Mesothelial cell of epicardium (in vitro differentiated cells): Measurements from ENCODE around the gene C3orf85. TPM values are rescaled to one million over a fixed set of nuclear protein-coding genes. Genes with fewer than 3 reads are reported as not detected.
A peak's percentile ranks its signal among the peaks of the same experiment; 100 is the strongest.

Experiments used
- DNase-seq, 2 experiments: peaks; one replicate each; pipeline ENCODE4 v3.0.0; 2021; ENCODE audit warnings: low spot score in 2 of 2; ENCODE audit not compliant: unreplicated experiment in 2 of 2
- H3K27ac Mint-ChIP-seq: 2 replicates; pipeline ENCODE4 v1.8.0; 2021; ENCODE audit warnings: mixed read lengths
- H3K27me3 Mint-ChIP-seq: 2 replicates; pipeline ENCODE4 v1.8.0; 2021; ENCODE audit warnings: low read depth, mixed read lengths
- H3K36me3 Mint-ChIP-seq: 2 replicates; pipeline ENCODE4 v1.8.0; 2021; ENCODE audit warnings: mixed read lengths
- H3K4me1 Mint-ChIP-seq: 2 replicates; pipeline ENCODE4 v1.8.0; 2021; ENCODE audit warnings: mixed read lengths
- H3K4me3 Mint-ChIP-seq: 2 replicates; pipeline ENCODE4 v1.8.0; 2021; ENCODE audit warnings: mild to moderate bottlenecking, moderate library complexity, mixed read lengths
- H3K9me3 Mint-ChIP-seq: 2 replicates; pipeline ENCODE4 v1.8.0; 2021; ENCODE audit warnings: mixed read lengths
- total RNA-seq: library from RNA; stranded (reverse); gene quantifications from 3 replicates; pipeline ENCODE4 v1.2.1, GENCODE V29; 2021
- TF ChIP-seq, protein P1 (sequence below): fragments of 200-600 bp; sonication (generic); IDR thresholded peaks from one replicate; pipeline ENCODE4 v1.5.0; 2021; ENCODE audit warnings: antibody characterized with exemption; ENCODE audit not compliant: unreplicated experiment

Gene C3orf85
- total RNA-seq, 1 donor from 2014 or later: not detected

DNA sequence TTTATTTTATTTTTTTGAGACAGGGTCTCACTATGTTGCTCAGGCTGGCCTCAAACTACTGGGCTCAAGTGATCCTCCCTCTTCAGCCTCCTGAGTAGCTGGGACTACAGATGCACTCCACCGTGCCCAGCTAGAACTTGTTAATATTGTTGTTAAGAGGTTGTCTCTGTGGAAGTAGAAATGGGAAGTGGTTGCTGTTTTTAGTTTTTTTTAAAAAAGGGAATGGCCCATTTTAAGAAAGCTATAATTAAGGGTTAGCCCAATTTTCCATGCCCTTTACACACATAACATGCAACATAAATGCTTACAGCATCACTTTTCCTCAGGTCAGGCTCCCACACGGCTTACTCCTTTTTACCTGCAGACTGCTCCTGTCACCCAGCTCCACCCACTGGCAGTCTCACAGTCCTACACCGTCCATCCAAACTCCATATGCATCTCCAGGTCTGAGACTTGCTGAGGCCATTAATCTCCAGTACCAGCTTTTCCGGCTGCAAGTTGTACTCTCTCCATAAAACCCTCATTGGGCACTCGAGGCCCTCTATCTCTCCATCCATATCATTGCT, 38.4 kb upstream of the C3orf85 start:
- Mint-ChIP-seq H3K27ac (no peak overlapping the region), H3K27me3 (no peaks in the 10 kb centered on the region), H3K36me3 (no peaks in the 10 kb centered on the region), H3K4me3 (no peak overlapping the region), H3K4me1 (peaks cover 2% of the 10 kb centered on the region), H3K9me3 (no peaks in the 10 kb centered on the region)
- TF ChIP-seq, protein P1, sequence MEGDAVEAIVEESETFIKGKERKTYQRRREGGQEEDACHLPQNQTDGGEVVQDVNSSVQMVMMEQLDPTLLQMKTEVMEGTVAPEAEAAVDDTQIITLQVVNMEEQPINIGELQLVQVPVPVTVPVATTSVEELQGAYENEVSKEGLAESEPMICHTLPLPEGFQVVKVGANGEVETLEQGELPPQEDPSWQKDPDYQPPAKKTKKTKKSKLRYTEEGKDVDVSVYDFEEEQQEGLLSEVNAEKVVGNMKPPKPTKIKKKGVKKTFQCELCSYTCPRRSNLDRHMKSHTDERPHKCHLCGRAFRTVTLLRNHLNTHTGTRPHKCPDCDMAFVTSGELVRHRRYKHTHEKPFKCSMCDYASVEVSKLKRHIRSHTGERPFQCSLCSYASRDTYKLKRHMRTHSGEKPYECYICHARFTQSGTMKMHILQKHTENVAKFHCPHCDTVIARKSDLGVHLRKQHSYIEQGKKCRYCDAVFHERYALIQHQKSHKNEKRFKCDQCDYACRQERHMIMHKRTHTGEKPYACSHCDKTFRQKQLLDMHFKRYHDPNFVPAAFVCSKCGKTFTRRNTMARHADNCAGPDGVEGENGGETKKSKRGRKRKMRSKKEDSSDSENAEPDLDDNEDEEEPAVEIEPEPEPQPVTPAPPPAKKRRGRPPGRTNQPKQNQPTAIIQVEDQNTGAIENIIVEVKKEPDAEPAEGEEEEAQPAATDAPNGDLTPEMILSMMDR: peak; percentile 16
- DNase-seq: no peak

DNA sequence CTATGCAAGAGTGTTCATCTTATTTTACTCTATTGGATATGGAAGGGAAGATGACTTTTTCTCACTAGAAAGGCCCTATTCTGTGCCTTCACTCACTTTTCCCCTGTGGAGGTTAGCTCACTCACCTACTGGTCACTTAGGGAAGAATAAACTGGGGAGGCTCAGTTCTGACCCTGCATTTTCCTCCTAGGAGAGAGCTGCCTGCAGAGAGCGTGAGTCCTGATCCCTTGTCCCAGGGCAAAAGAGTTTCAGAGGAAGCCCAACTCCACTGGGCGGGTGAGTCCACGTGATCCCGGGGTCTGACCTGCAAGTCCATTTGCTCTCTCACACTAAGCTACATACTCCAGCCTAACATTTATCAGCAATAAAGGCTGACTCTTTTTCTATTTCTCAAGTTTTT, 26.9 kb upstream of the C3orf85 start:
- TF ChIP-seq, protein P1: no peak
- DNase-seq: no peak
- Mint-ChIP-seq H3K4me1 (no peaks in the 10 kb centered on the region), H3K27me3 (peaks cover 13% of the 10 kb centered on the region), H3K27ac (no peak overlapping the region), H3K36me3 (no peaks in the 10 kb centered on the region), H3K9me3 (peaks cover 3% of the 10 kb centered on the region), H3K4me3 (no peak overlapping the region)

DNA sequence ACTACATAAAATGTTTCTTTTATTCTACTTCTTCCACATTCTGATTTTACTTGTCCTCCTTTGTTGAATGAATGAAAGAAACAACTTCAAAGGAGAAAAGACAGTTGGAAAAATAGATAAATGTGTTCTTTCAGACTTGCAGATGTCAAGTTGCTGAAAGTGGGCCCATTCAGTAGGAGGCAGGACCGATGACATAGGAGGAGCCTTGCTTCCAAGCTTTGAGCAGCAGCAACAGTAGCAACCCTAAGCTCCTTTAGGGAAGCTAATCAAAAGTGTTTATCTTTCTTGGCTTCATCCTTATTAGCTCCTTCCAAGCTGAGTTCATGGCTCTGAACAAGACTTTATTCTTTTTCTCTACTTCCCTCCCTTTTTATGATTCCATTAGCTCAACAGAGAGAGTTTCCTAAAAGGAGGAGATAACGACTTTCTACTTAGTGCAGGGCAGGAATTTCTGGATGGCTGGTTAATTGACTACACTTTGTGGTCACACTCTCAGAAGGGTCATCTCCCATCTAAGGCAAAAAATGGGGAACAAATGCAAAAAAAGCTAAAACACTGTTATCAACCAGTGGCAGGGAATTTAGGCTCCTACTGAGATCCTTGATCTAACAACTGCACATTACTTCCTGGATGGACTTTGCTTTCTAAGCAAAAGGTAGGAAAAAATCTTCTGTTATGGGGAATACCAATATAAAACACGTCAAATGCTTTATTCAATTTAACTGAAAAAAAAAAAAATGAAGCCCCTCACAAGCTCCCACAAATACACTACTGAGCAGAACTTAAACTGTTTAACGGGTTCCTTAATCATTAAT, 23.4 kb upstream of the C3orf85 start:
- no peak for DNase-seq
- TF ChIP-seq, protein P1: no peak
- Mint-ChIP-seq H3K4me1 (no peaks in the 10 kb centered on the region), H3K9me3 (no peaks in the 10 kb centered on the region), H3K27me3 (peaks cover 12% of the 10 kb centered on the region), H3K36me3 (no peaks in the 10 kb centered on the region), H3K4me3 (no peak overlapping the region), H3K27ac (no peak overlapping the region)

DNA sequence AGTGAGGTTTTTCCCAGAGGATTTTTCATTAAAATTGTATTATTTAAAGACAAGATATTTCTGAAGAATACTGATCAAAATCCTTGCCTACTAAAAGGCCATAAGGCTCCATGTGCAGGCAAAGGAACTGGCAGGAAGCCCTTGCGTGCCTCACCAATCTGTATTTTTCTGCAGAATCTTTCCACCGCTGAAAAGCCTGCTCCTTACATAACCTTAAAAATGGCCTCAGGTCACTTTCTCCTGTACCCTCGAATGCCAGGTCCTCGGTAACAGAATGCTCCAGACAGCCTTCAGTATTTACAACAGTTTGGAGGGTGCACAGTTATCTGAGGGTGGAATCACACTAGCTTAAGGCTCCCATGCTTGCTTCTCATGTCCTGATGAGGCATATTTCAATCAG, 21.8 kb upstream of the C3orf85 start:
- Mint-ChIP-seq H3K27ac (no peak overlapping the region), H3K4me1 (no peaks in the 10 kb centered on the region), H3K4me3 (no peak overlapping the region), H3K27me3 (peaks cover 10% of the 10 kb centered on the region), H3K36me3 (no peaks in the 10 kb centered on the region), H3K9me3 (no peaks in the 10 kb centered on the region)
- no peak for DNase-seq
- TF ChIP-seq, protein P1: no peak

DNA sequence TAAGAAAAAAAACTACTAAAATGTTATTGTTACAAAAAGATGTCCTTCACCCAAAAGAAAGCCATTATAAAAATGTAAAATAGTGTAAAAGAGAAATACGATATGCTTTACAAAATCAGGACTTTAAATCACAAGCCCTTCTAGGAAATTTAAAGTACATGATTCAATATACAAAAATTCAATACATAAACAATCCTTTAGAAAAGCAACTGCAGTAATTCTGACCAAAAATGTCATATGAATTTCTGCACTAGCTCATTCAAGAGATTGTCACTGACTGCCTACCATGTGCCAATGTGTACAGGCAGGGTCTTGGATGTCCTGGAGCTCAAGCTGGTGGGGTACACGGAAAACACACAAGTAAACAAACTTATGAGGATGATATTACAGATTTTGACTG, 21.1 kb upstream of the C3orf85 start:
- Mint-ChIP-seq H3K27me3 (peaks cover 6% of the 10 kb centered on the region), H3K4me1 (no peaks in the 10 kb centered on the region), H3K36me3 (no peaks in the 10 kb centered on the region), H3K27ac (no peak overlapping the region), H3K4me3 (no peak overlapping the region), H3K9me3 (no peaks in the 10 kb centered on the region)
- TF ChIP-seq, protein P1: no peak
- DNase-seq: no peak
